Measurements from ENCODE around the gene PKNOX2. TPM values are rescaled to one million over a fixed set of nuclear protein-coding genes. Genes with fewer than 3 reads are reported as not detected.

Gene PKNOX2
- total RNA-seq, 1 donor from 2014 or later, result 12.1 TPM

DNA sequence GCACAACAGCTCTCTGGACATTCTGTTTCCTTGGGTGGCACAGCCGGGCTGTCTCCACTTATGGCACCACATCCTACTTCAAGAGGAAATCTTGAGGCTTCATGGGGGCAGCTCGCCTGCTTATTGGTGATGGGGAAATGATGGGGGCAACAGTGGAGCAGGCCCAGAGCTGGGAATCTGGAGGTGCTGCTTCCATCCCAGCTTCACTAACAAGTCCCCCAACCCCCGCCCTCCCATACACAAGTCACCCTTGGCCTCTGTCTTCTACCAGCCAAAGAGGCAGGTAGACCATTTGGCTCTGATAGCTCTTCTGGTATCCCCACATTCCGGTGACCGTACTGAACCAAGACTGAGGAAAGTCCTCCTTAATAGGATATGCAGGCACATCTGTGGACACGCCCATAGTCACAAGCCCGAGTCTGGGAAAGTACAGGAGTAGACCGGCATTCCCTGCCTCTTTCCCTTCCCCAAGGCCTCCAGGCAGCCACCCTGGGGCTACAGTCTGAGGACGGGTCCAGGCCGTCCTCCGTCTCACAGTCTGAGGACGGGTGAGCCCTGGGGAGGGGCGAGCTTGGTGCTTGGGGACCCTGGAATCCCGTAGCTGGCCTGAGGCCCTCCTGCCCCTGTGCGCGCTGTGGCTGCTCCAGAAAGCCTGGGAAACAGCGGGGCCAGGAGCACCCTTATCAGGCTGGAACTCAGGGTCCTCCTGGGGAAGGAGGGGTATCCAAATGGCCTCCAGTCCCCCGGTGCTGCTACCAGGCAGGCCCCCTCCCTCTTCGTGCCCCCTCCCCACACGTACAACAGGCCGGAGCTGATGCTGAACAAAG lies 185.9 kb downstream of the PKNOX2 start:
- intact Hi-C loops (cut with DNase I), result no loop called here
- Histone ChIP-seq H3K4me1 (peaks cover 0 to 5% of the 10 kb centered on the region in 2 donors), H3K27ac (no peak overlapping the region), H3K4me3 (no peak overlapping the region), H3K9me3 (no peaks in the 10 kb centered on the region), H3K27me3 (no peaks in the 10 kb centered on the region), H3K36me3 (no peaks in the 10 kb centered on the region)
- TF ChIP-seq, protein P1, sequence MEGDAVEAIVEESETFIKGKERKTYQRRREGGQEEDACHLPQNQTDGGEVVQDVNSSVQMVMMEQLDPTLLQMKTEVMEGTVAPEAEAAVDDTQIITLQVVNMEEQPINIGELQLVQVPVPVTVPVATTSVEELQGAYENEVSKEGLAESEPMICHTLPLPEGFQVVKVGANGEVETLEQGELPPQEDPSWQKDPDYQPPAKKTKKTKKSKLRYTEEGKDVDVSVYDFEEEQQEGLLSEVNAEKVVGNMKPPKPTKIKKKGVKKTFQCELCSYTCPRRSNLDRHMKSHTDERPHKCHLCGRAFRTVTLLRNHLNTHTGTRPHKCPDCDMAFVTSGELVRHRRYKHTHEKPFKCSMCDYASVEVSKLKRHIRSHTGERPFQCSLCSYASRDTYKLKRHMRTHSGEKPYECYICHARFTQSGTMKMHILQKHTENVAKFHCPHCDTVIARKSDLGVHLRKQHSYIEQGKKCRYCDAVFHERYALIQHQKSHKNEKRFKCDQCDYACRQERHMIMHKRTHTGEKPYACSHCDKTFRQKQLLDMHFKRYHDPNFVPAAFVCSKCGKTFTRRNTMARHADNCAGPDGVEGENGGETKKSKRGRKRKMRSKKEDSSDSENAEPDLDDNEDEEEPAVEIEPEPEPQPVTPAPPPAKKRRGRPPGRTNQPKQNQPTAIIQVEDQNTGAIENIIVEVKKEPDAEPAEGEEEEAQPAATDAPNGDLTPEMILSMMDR (IDR thresholded peaks at IDR 0.05), result no peak
- DNase-seq (ENCODE audit: low spot score in 2 of 2), result no peak

DNA sequence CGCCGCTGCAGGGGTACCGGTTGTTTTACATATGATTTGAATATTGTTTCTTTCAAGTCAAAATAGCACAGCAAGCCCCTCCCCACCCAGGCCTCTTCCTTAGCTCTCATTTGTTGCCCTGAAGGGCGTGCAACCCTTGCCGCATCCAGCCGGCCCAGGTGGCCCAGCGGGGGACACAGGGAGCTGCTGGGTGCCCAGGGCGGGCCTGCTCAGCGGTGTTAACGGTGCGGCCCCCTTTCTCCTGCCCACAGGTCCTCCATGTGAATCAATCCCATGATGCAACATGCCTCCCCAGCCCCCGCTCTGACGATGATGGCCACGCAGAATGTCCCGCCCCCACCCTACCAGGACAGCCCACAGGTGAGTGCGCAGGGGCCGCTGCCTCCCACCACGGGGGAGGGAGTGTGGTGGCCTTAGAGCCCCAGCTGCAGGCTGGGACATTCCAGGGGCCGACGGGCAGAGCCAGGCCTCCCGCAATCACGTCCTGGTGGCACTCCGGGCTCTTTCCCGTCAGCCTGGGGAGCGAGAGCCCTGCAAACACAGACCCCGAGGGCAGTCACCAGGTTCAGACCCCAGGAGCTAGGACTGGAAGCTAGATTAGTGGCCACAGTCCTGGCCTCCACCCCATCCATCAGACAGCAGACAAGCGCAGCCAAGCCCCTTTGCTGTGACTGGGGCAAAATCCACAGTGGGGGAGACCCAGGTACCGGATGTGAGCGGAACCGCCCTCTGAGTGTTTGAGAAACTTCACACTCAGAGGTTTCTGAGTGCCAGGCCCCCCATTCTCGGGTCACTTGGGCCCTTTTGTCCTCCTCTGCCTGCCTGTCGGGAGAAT lies 186.7 kb downstream of the PKNOX2 start:
- no peaks in the 10 kb centered on the region for H3K9me3 ChIP-seq

DNA sequence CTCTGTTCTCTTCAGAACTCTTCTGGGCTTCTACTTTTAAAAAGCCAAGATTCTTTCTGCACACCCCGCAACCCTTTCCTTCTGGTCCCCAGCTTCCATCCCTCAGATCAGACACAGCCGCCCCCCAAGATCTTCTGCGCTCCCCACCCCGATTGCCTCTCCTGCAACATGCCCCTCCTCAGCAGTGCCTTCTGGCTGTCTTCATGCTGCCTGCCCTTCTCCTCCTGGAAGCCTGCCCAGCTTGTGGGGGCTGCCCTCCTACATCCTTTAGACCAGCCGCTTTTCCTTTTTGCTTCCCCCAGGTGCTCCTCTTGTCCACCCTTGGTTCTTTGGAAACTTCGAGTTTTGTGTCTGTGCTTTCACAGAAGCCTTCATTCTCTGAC lies 187.3 kb downstream of the PKNOX2 start:
- H3K4me3 ChIP-seq, result no peak overlapping the region
- intact Hi-C loops (cut with DNase I), result no loop called here
- no peaks in the 10 kb centered on the region for H3K9me3 ChIP-seq
- TF ChIP-seq, protein P1 (IDR thresholded peaks at IDR 0.05), result no peak
- DNase-seq (ENCODE audit: low spot score in 2 of 2), result no peak
- no peaks in the 10 kb centered on the region for H3K4me1 ChIP-seq
- no peak overlapping the region for H3K27ac ChIP-seq
- H3K27me3 ChIP-seq, result no peaks in the 10 kb centered on the region
- no peaks in the 10 kb centered on the region for H3K36me3 ChIP-seq

More for the DNA sequence above, 186.7 kb downstream of the PKNOX2 start:
- Histone ChIP-seq H3K36me3 (no peaks in the 10 kb centered on the region), H3K27ac (no peak overlapping the region), H3K4me3 (no peak overlapping the region), H3K27me3 (no peaks in the 10 kb centered on the region), H3K4me1 (peaks cover 0 to 3% of the 10 kb centered on the region in 2 donors)
- TF ChIP-seq, protein P1 (IDR thresholded peaks at IDR 0.05), result no peak
- intact Hi-C loops (cut with DNase I), result no loop called here
- no peak for DNase-seq (ENCODE audit: low spot score in 2 of 2)

DNA sequence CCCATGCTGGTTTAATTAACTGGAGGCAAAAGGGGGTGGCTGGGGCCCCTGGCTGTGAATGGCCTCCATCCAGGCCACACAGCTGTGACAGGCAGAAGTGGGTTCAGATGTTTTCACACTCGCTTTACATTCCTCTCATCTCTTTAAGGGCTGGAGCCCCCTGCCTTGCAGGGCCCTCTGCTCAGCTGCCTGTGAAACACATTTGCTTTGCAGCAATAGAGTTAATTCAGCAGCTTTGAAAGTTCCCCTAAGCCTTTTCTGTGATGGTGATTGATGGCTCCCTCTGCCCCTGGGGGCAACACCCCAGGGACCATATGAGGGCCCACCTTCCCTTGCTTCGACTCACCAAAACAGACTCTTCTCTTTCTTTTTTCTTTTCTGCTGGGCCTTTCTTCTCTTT lies 192.2 kb downstream of the PKNOX2 start:
- intact Hi-C loops (cut with DNase I), result no loop called here
- TF ChIP-seq, protein P1 (IDR thresholded peaks at IDR 0.05), result no peak

DNA sequence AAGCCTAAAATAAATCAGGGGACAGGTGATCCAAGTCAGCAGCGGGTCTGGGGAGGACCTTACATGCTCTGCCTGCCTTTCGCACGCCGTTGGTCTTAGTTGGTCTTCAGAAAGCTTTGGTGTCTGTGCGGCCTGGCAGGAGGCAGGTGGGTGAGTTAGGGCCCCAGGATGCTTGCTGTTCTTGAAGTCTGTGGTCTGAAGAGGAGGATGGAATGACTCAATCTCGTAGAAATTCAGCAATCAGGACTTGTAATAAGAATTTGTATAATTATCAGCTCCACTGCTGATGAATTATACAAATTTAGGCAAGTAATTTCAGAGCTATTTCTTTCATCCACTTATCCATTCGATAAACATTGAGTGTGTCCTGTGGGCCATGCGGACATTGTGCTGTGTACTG lies 193.0 kb downstream of the PKNOX2 start:
- Histone ChIP-seq H3K4me1 (no peaks in the 10 kb centered on the region), H3K4me3 (no peak overlapping the region), H3K9me3 (no peaks in the 10 kb centered on the region), H3K36me3 (no peaks in the 10 kb centered on the region), H3K27me3 (no peaks in the 10 kb centered on the region), H3K27ac (no peak overlapping the region)
- TF ChIP-seq, protein P1 (IDR thresholded peaks at IDR 0.05), result no peak
- DNase-seq (ENCODE audit: low spot score in 2 of 2), result no peak
- intact Hi-C loops (cut with DNase I), result no loop called here

More for the DNA sequence above, 192.2 kb downstream of the PKNOX2 start:
- no peak overlapping the region for H3K4me3 ChIP-seq
- H3K27me3 ChIP-seq, result no peaks in the 10 kb centered on the region
- H3K36me3 ChIP-seq, result no peaks in the 10 kb centered on the region
- H3K9me3 ChIP-seq, result no peaks in the 10 kb centered on the region
- no peak overlapping the region for H3K27ac ChIP-seq
- no peaks in the 10 kb centered on the region for H3K4me1 ChIP-seq
- no peak for DNase-seq (ENCODE audit: low spot score in 2 of 2)

Data from ascending aorta (tissue), 2 donors.